MV-4-11 (cell line): Measurements from ENCODE around the gene RASD1.
A peak's percentile ranks its signal among the peaks of the same experiment; 100 is the strongest.
"Not testable (repeated sequence)": the region's sequence is repeated elsewhere in the genome, so short reads cannot be mapped to it uniquely, and the experiment has no call there.

Experiments used
- DNase-seq: peaks from one replicate; lab custom pipeline; 2025; lab: John Stamatoyannopoulos, UW

Gene RASD1

GRCh38 chr17:17497065-17497844 lies 1.1 kb upstream of the RASD1 start:
- no peak for DNase-seq

DNA sequence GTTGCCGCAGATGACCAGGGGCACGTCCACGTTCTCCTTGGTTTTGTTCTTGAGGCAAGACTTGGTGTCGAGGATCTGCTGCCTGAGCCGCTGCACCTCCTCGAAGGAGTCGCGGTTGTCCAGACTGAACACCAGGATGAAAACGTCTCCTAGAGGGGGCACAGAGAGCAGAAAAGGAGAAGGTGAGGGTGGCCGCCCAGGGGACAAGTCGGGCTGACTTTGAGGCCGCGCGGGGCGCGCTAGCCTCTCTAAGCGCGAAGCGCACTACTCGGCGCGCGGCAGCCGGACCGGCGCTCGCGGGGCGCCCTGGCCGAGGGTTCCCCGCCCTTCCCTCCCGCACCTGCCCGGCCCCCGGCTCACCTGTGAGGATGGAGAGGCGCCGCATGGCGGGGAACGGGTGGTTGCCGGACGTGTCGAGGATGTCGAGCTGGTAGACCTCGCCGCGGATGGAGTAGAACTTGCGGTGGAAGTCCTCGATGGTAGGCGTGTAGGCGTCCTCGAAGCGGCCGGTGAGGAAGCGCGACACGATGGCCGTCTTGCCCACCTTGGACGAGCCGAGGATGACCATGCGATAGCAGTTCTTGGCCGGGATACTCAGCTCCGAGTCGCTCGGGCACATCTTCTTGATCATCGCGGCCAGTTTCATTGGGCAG lies 533 bp downstream of the RASD1 start:
- DNase-seq: no peak

- no peak for DNase-seq
Measured at GRCh38 chr17:17494870-17495535, 1.2 kb downstream of the RASD1 start.

- no peak for DNase-seq
Measured at GRCh38 chr17:17494499-17494869, 1.7 kb downstream of the RASD1 start.

DNA sequence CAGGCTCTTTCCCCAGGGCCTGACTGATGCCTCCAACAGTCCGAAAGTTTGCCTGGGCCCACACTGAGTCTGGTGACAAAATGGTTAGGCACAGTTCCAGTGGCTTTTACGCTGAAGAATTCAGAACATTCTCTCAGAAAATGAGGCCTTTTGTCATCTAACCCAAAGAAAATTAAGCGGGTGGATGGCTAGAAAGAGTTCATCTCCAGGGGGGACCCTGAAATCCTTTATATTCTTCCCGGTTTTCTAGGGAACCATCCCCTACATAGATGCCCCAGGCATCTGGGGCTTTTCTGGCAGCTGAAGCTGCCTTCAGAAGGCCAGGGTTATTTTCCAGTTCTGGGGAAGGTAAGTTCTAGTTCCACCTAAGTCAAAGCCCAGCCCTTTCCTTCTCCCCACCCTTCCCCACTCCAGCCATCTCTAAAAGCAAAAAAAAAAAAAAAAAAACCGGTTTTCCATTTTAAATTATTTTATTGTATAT lies 2.2 kb downstream of the RASD1 start:
- no peak for DNase-seq

GRCh38 chr17:17493249-17493985 lies 2.8 kb downstream of the RASD1 start:
- DNase-seq: no peak

DNA sequence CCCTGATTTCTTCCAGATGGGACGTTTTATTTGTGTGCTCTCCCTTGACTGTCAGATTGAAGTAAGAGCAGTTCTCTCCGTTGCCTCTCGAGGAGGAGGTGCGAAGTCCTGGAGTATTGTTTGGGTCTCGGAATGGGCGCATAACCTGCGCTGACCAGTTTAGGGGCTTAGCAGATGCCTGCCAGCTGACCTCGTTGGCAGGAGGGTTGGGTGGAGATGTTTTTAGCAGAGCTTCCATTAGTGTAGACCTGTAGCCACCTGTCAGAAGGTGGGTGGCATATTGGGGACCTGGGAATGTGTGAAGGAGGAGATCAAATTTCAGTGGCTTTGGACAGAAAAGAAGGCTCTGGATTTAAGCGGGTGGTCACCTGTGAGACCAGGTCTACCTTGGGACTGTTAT lies 3.6 kb downstream of the RASD1 start:
- DNase-seq: no peak

- DNase-seq: no peak
Measured at GRCh38 chr17:17492085-17492484, 4.1 kb downstream of the RASD1 start.

DNA sequence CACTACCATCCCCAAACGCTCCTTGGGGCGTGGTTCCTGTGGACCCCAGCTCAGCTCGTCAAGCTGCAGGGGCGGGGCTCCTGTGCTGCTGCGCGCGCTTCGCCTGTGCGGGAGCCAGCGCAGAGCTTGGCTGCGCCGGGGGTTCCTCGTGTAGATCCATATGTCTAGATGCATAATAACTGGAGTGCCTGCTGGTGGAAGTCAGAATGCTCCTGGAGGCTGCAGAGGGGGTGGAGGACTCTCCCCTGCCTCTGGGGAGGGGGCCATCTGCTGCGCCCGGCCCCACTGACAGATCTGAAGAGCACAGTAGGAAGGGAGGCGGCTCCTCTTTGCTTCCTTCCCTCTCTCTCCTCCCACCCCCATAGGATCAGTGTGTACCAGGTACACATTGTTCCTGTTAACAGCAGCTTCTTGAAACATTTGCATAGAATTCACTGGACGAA lies 4.6 kb downstream of the RASD1 start:
- DNase-seq: no peak

GRCh38 chr17:17491031-17491471 lies 5.1 kb downstream of the RASD1 start:
- no peak for DNase-seq

GRCh38 chr17:17487998-17488397 lies 8.2 kb downstream of the RASD1 start:
- DNase-seq: no peak

DNA sequence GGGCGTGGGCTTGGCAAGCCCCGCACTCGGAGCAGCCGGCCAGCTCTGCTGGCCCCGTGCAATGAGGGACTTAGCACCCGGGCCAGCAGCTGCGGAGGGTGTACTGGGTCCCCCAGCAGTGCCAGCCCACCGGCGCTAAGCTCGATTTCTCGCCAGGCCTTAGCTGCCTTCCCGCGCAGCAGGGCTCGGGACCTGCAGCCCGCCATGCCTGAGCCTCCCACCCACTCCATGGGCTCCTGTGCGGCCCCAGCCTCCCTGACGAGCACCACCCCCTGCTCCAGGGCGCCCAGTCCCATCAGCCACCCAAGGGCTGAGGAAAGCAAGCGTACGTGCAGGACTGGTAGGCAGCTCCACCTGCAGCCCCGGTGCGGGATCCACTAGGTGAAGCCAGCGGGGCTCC lies 9.8 kb downstream of the RASD1 start:
- DNase-seq: not testable (repeated sequence)

DNA sequence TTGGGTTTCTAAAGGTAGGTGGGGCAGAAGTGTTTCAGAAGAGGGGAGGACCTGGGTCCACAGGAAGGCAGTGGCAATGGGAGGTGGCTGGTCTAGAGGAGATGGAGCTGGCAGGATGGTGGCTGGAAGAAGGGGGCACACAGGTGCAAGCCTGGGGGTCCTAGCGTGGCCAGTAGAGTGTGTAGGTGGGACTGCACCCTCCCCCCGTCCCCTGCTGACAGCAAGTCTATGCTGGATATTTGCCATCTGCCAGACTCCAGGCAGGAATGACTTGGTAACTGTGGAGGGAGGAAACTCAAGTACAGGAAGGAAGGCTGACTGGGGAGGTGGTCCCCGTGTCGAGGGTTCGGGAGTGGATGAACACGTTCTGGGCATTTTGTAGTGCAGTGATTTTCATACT lies 10.8 kb downstream of the RASD1 start:
- no peak for DNase-seq

DNA sequence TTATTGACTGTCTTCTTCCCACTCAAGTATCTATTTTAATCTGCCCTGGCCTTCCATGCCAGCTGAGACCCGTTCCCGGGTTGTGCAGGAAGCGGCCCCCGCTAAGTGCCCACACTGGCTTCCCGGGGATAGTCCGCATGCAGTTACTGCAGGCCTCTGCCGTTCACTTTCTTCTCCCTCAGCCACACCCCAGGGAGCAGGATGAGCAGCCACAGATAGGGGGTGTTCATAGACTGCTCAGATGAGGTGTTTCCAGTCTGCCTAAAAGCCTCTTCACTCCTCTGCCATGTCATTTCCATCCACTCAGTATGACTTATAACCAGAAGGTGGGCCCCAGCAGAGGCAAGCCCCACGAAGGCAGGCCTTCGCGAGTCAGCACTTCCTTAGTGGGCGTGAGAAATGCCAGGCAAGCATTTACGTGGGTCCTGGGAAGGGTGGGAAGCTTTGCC lies 11.7 kb downstream of the RASD1 start:
- no peak for DNase-seq

GRCh38 chr17:17481860-17482259 lies 14.3 kb downstream of the RASD1 start:
- no peak for DNase-seq

DNA sequence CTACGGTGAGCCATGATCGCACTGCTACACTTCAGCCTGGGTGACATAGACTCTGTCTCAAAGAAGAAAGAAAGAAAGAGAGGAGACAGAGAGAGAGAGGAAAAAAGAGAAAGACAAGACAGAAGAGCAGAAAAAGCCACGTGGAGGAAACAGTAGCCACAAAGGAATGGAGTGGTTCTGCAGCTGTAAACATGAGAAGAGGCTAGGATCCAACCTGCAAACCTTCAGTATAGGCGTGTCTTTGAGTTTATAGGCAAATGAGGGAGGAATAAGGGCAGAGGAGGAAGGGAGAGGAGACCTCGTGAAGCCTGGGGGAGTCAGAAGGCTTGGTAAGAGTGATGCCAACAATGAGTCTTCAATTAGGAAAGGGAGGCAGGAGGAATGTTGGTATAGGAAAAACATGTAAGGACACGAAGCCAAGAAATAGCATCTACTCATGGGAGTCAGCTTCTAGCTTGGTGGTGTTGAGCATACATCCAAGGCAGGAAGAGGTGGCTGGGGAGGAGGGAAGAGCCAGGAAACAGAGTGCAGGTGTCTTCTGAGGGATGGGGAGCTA lies 15.5 kb downstream of the RASD1 start:
- DNase-seq: no peak

GRCh38 chr17:17479209-17479608 lies 17.0 kb downstream of the RASD1 start:
- no peak for DNase-seq

GRCh38 chr17:17476865-17477467 lies 19.2 kb downstream of the RASD1 start, which contains the start of gene MED9:
MED9 (plus strand) TSS chr17:17477000; CDS start chr17:17477042, 42 bp downstream.
- DNase-seq: peak; percentile 76

DNA sequence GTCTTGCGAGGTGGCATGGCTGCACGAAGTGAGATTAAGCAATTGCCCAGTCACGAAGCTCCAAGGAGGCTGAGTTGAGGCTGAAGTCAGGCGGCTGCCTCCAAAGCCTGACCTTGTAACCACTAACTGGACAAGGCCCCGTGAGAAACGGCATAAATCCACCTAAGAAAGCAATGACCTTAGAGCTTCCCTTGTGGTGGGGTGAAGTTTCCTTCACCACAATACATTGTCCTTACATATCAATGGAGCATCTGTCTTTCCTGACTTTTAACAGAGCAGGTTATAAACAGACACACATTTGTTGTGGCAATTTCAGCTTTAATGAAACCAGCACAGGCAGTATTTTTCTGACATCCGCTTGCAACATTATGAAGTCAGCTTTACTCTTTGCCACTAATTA lies 21.9 kb downstream of the RASD1 start:
- no peak for DNase-seq

DNA sequence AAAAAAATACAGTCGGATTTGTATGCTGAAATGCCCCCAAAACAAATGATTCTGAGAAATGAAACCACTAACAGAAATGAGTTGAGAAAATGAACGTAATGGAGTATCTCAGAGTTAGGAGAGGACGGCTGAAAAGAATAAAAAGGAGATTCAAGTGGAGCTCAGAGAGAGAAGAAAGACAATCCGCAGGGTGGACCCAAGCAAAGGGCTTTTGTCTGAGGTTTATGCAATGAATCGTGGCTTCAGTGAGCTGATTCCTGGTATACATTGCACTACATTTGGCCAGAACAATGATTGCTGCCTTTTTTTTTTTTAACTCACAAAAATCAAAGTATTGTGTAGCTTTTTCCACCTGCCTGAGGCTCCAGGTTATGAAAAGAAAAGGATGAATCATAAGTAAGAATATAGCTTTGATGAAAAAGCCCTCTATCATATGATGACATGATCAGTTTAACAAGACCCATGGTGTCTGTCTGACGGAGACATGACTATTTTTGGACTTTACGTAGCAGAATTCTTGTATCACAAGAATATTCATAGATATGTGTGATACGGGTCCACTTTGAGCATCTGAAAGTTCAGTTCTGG lies 23.8 kb downstream of the RASD1 start:
- DNase-seq: no peak

- DNase-seq: no peak
Measured at GRCh38 chr17:17469996-17470395, 26.2 kb downstream of the RASD1 start.
